Vagina (tissue), 2 donors: Measurements from ENCODE around the gene TSPAN9. TPM values are rescaled to one million over a fixed set of nuclear protein-coding genes. Genes with fewer than 3 reads are reported as not detected.

Experiments used
- DNase-seq, 2 donors: peaks; one replicate each; pipeline ENCODE4 v3.0.0-alpha.2; 2017; ENCODE audit errors: extremely low spot score in 2 of 2
- H3K27ac ChIP-seq: fragments of 200-600 bp; sonication (generic); one replicate; pipeline ENCODE4 v1.5.1; 2019
- H3K27me3 ChIP-seq: fragments of 200-600 bp; sonication (generic); one replicate; pipeline ENCODE4 v1.5.1; 2019
- H3K36me3 ChIP-seq, 2 donors: fragments of 200-600 bp; sonication (generic); one replicate each; pipeline ENCODE4 v1.5.1; 2017 to 2019
- H3K4me1 ChIP-seq: fragments of 200-600 bp; sonication (generic); one replicate; pipeline ENCODE4 v1.5.1; 2019
- H3K4me3 ChIP-seq, 2 donors: fragments of 200-600 bp; sonication (generic); 1 replicate in 1 of 2; 2 replicates in 1 of 2; pipeline ENCODE4 v1.5.1; 2016 to 2019
- H3K9me3 ChIP-seq: fragments of 200-600 bp; sonication (generic); one replicate; pipeline ENCODE4 v1.5.1; 2019
- POLR2A ChIP-seq, 2 donors: fragments of 450-650 bp; IDR thresholded peaks; one replicate each; pipeline ENCODE4 v1.6.1; 2017; ENCODE audit warnings: antibody characterized with exemption in 2 of 2, mild to moderate bottlenecking in 2 of 2, moderate library complexity in 2 of 2
- POLR2AphosphoS5 ChIP-seq, 2 donors: sonication (generic); formaldehyde crosslinking; IDR thresholded peaks; one replicate each; pipeline ENCODE4 v1.9.0; 2017; ENCODE audit warnings: antibody characterized with exemption in 2 of 2, mild to moderate bottlenecking in 2 of 2, low read depth in 1 of 2; ENCODE audit not compliant: insufficient read depth in 1 of 2
- intact Hi-C: fragments of 100-400 bp; cut with DNase I; formaldehyde crosslinking; loops from one replicate; pipeline ENCODE4 v1.15.1; 2023
- total RNA-seq: library from RNA; depleted of rRNA; stranded (reverse); fragments of >200 nt; gene quantifications from one replicate; pipeline ENCODE4 v1.2.3, GENCODE V29; 2016
- TF ChIP-seq, protein P1 (sequence below), 3 experiments: fragments of 450-650 bp in 2 of 3; fragments of 200-600 bp in 1 of 3; sonication (generic) in 1 of 3; IDR thresholded peaks; one replicate each; pipeline ENCODE4 v1.5.1; 2017 to 2019; ENCODE audit warnings: antibody characterized with exemption in 3 of 3, mild to moderate bottlenecking in 2 of 3, moderate library complexity in 2 of 3

Gene TSPAN9
- total RNA-seq, 1 donor from 2014 or later = 32.2 TPM

DNA sequence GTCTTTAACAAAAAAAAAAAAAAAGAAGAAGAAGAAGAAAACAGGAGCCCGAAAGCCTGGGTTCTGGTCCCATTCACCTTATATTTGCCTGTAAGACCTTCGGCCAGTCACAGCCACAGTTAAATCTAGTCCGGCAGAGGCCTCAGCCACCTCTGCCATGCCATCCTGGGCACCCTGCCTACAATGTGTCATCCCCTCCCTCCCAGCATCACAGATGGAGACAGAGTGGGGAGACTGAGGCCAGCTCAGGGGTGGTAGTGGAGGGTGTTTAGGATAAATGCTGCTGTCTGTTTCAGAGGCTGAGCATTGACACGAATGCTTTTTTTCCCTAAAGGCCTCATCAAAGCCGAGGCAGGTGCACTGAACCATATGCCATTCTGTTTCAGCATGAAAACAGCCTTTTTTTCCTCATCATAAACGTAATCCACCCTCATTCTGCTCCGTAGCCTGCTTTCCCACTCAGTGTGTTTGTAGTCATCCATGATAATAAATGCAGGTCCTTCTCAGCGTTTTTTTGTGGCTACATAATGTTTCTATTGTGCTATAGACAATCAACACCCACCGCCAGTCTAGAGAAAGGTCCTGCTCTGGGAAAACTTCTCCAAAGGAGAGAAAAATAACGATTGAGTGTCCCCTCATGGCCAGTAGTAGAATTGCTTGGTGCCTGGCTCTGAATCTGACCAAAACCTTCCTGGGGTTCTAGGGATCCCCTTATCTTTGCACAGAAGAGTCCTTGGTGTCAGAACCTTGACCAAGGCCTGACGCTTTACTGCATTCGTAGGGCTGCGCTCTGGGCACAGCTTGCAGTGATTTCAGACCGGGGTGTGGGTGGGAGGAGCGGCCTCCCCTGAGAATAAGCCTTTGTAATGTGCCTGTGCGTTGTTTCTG is 41.1 kb upstream of the TSPAN9 start:
- intact Hi-C loops = no loop called here
- no peaks in the 10 kb centered on the region for H3K36me3 ChIP-seq
- TF ChIP-seq POLR2AphosphoS5 (IDR thresholded peaks at IDR 0.05; ENCODE audit: insufficient read depth in 1 of 2, low read depth in 1 of 2) (no peak), POLR2A (IDR thresholded peaks at IDR 0.05) (no peak)
- TF ChIP-seq, protein P1, sequence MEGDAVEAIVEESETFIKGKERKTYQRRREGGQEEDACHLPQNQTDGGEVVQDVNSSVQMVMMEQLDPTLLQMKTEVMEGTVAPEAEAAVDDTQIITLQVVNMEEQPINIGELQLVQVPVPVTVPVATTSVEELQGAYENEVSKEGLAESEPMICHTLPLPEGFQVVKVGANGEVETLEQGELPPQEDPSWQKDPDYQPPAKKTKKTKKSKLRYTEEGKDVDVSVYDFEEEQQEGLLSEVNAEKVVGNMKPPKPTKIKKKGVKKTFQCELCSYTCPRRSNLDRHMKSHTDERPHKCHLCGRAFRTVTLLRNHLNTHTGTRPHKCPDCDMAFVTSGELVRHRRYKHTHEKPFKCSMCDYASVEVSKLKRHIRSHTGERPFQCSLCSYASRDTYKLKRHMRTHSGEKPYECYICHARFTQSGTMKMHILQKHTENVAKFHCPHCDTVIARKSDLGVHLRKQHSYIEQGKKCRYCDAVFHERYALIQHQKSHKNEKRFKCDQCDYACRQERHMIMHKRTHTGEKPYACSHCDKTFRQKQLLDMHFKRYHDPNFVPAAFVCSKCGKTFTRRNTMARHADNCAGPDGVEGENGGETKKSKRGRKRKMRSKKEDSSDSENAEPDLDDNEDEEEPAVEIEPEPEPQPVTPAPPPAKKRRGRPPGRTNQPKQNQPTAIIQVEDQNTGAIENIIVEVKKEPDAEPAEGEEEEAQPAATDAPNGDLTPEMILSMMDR (IDR thresholded peaks at IDR 0.05) = no peak

DNA sequence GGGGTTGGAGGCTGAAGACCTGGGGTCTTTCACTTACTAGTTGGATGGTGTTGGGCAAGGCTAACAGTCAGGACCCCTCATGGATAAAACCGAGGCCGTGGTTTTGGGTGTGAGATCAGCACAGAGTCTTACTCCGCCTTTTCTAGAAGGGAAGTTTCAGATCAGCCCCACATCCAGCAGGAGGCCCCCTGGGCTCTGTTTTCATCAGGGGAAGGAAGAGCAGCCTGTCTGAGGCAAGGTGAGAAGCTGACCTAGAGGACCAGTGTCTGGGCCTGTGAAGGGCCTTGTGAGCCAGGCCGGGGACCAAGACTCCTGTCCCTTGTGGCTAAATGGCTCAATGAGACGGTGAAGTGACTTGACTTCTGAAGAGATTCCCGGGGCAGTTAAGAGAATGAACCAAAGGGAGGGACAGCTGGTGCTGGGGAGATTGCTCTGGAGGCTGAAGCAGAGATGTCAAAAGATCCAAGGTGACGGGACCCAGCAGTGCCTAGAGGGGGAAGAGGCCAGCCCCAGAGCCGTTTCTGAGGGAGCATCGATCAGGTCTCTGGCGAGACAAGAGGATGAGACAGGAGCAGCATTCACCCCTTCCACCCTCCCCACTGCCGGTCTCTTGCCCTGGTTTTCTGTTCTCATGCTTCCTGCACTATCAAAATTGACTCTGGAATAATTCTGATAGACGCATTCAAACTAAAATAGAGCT is 40.1 kb upstream of the TSPAN9 start:
- no peak for DNase-seq
- Histone ChIP-seq H3K36me3 (no peaks in the 10 kb centered on the region), H3K4me3 (no peak overlapping the region), H3K27me3 (no peaks in the 10 kb centered on the region), H3K9me3 (no peaks in the 10 kb centered on the region), H3K27ac (no peak overlapping the region), H3K4me1 (no peaks in the 10 kb centered on the region)
- no peak for TF ChIP-seq POLR2A (IDR thresholded peaks at IDR 0.05)
- TF ChIP-seq, protein P1 (IDR thresholded peaks at IDR 0.05) = no peak
- TF ChIP-seq POLR2AphosphoS5 (IDR thresholded peaks at IDR 0.05; ENCODE audit: insufficient read depth in 1 of 2, low read depth in 1 of 2) = no peak
- intact Hi-C loops = no loop called here

More for the DNA sequence above, 41.1 kb upstream of the TSPAN9 start:
- Histone ChIP-seq H3K4me3 (no peak overlapping the region), H3K27ac (no peak overlapping the region), H3K4me1 (no peaks in the 10 kb centered on the region), H3K27me3 (no peaks in the 10 kb centered on the region), H3K9me3 (no peaks in the 10 kb centered on the region)
- no peak for DNase-seq

DNA sequence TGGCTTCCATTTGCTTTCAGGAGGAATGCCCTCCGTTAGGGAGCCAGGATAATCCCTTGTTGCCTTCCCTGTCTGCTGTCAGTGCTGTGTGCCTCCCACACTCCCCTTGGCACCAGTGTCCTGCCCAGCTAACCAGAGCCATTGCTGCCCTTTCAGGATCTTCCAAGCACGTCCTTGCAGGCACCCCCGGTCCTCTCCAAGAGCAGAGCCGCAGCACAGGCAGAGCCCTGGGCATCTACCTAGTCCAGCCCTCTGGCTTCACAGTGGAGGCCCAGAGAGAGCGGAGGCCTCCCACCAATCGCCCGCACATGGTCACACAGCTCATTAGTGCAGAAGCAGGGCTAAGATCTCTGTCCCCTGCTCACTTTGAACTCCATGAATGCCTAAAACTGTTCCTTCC is 39.0 kb upstream of the TSPAN9 start:
- no peak overlapping the region for H3K27ac ChIP-seq
- TF ChIP-seq, protein P1 (IDR thresholded peaks at IDR 0.05) = no peak
- no peak for TF ChIP-seq POLR2A (IDR thresholded peaks at IDR 0.05)
- TF ChIP-seq POLR2AphosphoS5 (IDR thresholded peaks at IDR 0.05; ENCODE audit: insufficient read depth in 1 of 2, low read depth in 1 of 2) = no peak
- H3K4me3 ChIP-seq = no peak overlapping the region
- H3K9me3 ChIP-seq = no peaks in the 10 kb centered on the region
- intact Hi-C loops = no loop called here
- no peaks in the 10 kb centered on the region for H3K27me3 ChIP-seq
- H3K4me1 ChIP-seq = no peaks in the 10 kb centered on the region
- H3K36me3 ChIP-seq = no peaks in the 10 kb centered on the region
- no peak for DNase-seq

DNA sequence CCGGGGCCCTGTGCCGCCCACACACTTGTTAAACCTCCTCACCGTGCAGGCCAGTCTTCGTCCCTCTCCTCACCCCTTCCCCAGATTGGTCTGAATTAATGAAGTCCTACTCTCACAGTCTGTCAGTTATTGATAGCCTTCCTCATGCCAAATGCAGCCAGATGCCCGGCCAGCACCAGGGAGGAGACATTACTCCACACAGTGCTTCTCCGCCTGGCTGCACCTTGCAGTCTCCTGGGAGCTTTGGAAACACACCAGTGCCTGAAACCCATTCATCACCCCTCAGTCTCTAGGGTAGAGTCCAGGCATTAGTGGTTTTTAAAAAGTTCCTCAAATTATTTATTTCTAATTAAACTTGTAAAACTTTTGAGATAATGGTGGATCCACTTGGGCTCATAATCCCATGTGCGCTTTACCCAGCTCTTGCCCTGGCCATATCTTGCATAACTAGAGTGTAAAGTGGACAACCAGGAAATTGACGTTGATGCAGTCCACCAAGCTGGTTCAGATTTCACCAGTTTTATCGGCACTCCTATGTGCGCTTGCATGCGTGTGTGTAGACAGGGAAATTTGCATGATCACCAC is 38.2 kb upstream of the TSPAN9 start:
- Histone ChIP-seq H3K9me3 (no peaks in the 10 kb centered on the region), H3K27me3 (no peaks in the 10 kb centered on the region), H3K4me1 (no peaks in the 10 kb centered on the region), H3K4me3 (no peak overlapping the region), H3K36me3 (no peaks in the 10 kb centered on the region), H3K27ac (no peak overlapping the region)
- DNase-seq = no peak
- no peak for TF ChIP-seq POLR2A (IDR thresholded peaks at IDR 0.05)
- no peak for TF ChIP-seq POLR2AphosphoS5 (IDR thresholded peaks at IDR 0.05; ENCODE audit: insufficient read depth in 1 of 2, low read depth in 1 of 2)
- TF ChIP-seq, protein P1 (IDR thresholded peaks at IDR 0.05) = no peak
- intact Hi-C loops = no loop called here
